ENCODE results near the gene CST9.

- TF ChIP-seq CTCF (IDR thresholded peaks at IDR 0.05; ENCODE audit: low read depth, low read length, poor library complexity, severe bottlenecking) (no peak), EZH2phosphoT487 (IDR thresholded peaks at IDR 0.05; ENCODE audit: borderline replicate concordance, low read length) (no peak)
Observed at GRCh38 chr20:23588434-23589403, 17.0 kb downstream of the CST9 start.

All from DOHH2 (cell line).